GM12873 (cell line): Measurements from ENCODE around the gene RAP1GAP2.

ENCODE experiments used
- CTCF ChIP-seq: IDR thresholded peaks from 2 replicates; pipeline ENCODE4 v1.5.1; 2012; ENCODE audit warnings: low read depth, mild to moderate bottlenecking, moderate library complexity, low read length, control low read depth; ENCODE audit not compliant: insufficient read depth; ENCODE audit errors: missing control alignments

The RAP1GAP2 gene

GRCh38 chr17:2758870-2759269 lies 37.4 kb upstream of the RAP1GAP2 start:
- no peak for TF ChIP-seq CTCF

- no peak for TF ChIP-seq CTCF
Measured at GRCh38 chr17:2770129-2770528, 26.1 kb upstream of the RAP1GAP2 start.

GRCh38 chr17:2775206-2775605 lies 21.0 kb upstream of the RAP1GAP2 start:
- no peak for TF ChIP-seq CTCF

GRCh38 chr17:2776589-2777241 lies 19.5 kb upstream of the RAP1GAP2 start:
- no peak for TF ChIP-seq CTCF

- TF ChIP-seq CTCF = no peak
Measured at GRCh38 chr17:2777242-2777867, 18.9 kb upstream of the RAP1GAP2 start.

GRCh38 chr17:2778489-2778888 lies 17.7 kb upstream of the RAP1GAP2 start:
- TF ChIP-seq CTCF = no peak

- no peak for TF ChIP-seq CTCF
Measured at GRCh38 chr17:2779545-2779944, 16.7 kb upstream of the RAP1GAP2 start.
